Gastrocnemius medialis (tissue), 4 donors: ENCODE data around the gene MSANTD3. TPM values are rescaled to one million over a fixed set of nuclear protein-coding genes. Genes with fewer than 3 reads are reported as not detected.
A peak's percentile ranks its signal among the peaks of the same experiment; 100 is the strongest.

Experiments
- ATAC-seq, 2 donors: fragments of 150-250 bp; one replicate each; pipeline ENCODE4 v1.9.1; 2016
- DNase-seq, 2 donors: peaks; one replicate each; pipeline ENCODE4 v3.0.0-alpha.2; 2019
- H3K27ac ChIP-seq, 4 donors: fragments of 200-600 bp; sonication (generic); 1 replicate in 1 of 4; 2 replicates in 3 of 4; pipeline ENCODE4 v1.5.1; 2016 to 2018; ENCODE audit warnings: mild to moderate bottlenecking in 2 of 4, moderate library complexity in 1 of 4
- H3K27me3 ChIP-seq, 3 donors: fragments of 200-600 bp; sonication (generic) in 2 of 3; 1 replicate in 1 of 3; 2 replicates in 2 of 3; pipeline versions ENCODE4 v1.5.1 to v1.6.0; 2016 to 2019; ENCODE audit warnings: mild to moderate bottlenecking in 1 of 3, moderate library complexity in 1 of 3
- H3K36me3 ChIP-seq, 2 donors: fragments of 200-600 bp; sonication (generic) in 1 of 2; one replicate each; pipeline ENCODE4 v1.5.1; 2017 to 2018
- H3K4me1 ChIP-seq, 2 donors: fragments of 200-600 bp; sonication (generic) in 1 of 2; one replicate each; pipeline ENCODE4 v1.5.1; 2016 to 2017; ENCODE audit warnings: mild to moderate bottlenecking in 2 of 2
- H3K4me3 ChIP-seq, 4 donors: fragments of 200-600 bp; sonication (generic) in 3 of 4; 1 replicate in 1 of 4; 2 replicates in 3 of 4; pipeline ENCODE4 v1.5.1; 2016 to 2019; ENCODE audit warnings: mild to moderate bottlenecking in 2 of 4
- H3K9me3 ChIP-seq, 3 donors: fragments of 200-600 bp; sonication (generic) in 2 of 3; 1 replicate in 1 of 3; 2 replicates in 2 of 3; pipeline ENCODE4 v1.5.1; 2016 to 2019
- CTCF ChIP-seq, 5 experiments: fragments of 450-650 bp in 3 of 5; fragments of 200-600 bp in 2 of 5; sonication (generic) in 2 of 5; IDR thresholded peaks in 4 of 5; conservative IDR thresholded peaks in 1 of 5; 1 replicate in 4 of 5; 2 replicates in 1 of 5; pipeline ENCODE4 v1.5.1; 2016 to 2019; ENCODE audit warnings: antibody characterized with exemption in 5 of 5, mild to moderate bottlenecking in 3 of 5, moderate library complexity in 3 of 5
- POLR2A ChIP-seq, 2 donors: fragments of 450-650 bp; IDR thresholded peaks; one replicate each; pipeline ENCODE4 v1.6.1; 2017; ENCODE audit warnings: antibody characterized with exemption in 2 of 2, mild to moderate bottlenecking in 2 of 2, moderate library complexity in 2 of 2
- in situ Hi-C, 4 donors: fragments of 200-750 bp; cut with MboI; loops; one replicate each; pipeline versions ENCODE4 v1.15.0 to v1.8.0; 2017; ENCODE audit warnings: low sequenced_read_pairs in 4 of 4
- intact Hi-C: fragments of 100-400 bp; cut with DNase I; formaldehyde crosslinking; loops from one replicate; pipeline ENCODE4 v1.15.1; 2023; ENCODE audit warnings: low total_unique reads
- total RNA-seq, 4 donors: library from RNA; depleted of rRNA; stranded (reverse); fragments of >200 nt; gene quantifications; one replicate each; pipeline versions ENCODE4 v1.1.0 to v1.2.3, GENCODE V29; 2016

MSANTD3 gene
- total RNA-seq, 4 donors from 2014 or later, result 23.3 to 62.6 (median 40.1) TPM

- peaks cover 0 to 11% of the 10 kb centered on the region in 2 donors for H3K4me1 ChIP-seq
- ATAC-seq (no peak), DNase-seq (no peak)
- no peaks in the 10 kb centered on the region for H3K9me3 ChIP-seq
- no peak overlapping the region for H3K4me3 ChIP-seq
- in situ Hi-C loops (no loop called here), intact Hi-C loops (no loop called here)
- TF ChIP-seq POLR2A (IDR thresholded peaks at IDR 0.05) (no peak), CTCF (IDR thresholded peaks at IDR 0.05 in 4 of 5, conservative IDR thresholded peaks at IDR 0.05 in 1 of 5) (no peak)
- no peaks in the 10 kb centered on the region for H3K36me3 ChIP-seq
- H3K27me3 ChIP-seq, result no peaks in the 10 kb centered on the region
- H3K27ac ChIP-seq, result no peak overlapping the region
Observed at GRCh38 chr9:100457517-100457916, 30.6 kb downstream of the MSANTD3 start.

DNA sequence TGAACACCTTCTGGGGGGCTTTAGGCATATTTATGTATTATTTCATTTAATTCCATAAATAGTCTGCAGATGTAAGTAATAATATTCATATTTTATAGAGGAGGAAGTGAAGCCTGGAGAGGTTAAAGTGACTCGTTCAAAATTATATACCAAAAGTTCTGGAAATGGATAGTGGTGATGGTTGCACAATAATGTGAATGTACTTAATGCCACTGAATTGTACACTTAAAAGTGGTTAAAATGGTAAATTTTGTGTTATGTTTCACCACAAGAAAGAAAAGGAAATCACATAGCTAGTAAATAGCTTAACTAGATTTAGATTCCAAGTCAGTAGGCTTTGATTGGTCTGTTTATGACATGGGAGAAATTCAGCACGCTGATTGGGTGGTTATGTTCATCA lies 33.0 kb downstream of the MSANTD3 start:
- no peak for ATAC-seq
- peaks cover 3 to 16% of the 10 kb centered on the region in 2 donors for H3K4me1 ChIP-seq
- DNase-seq, result no peak
- intact Hi-C loops, result no loop called here
- no peaks in the 10 kb centered on the region for H3K27me3 ChIP-seq
- no peak for TF ChIP-seq CTCF (IDR thresholded peaks at IDR 0.05 in 4 of 5, conservative IDR thresholded peaks at IDR 0.05 in 1 of 5)
- TF ChIP-seq POLR2A (IDR thresholded peaks at IDR 0.05), result no peak
- H3K27ac ChIP-seq, result no peak overlapping the region
- in situ Hi-C loops, result no loop called here
- no peaks in the 10 kb centered on the region for H3K36me3 ChIP-seq
- no peak overlapping the region for H3K4me3 ChIP-seq
- no peaks in the 10 kb centered on the region for H3K9me3 ChIP-seq

- TF ChIP-seq POLR2A (IDR thresholded peaks at IDR 0.05), result no peak
- no peak for TF ChIP-seq CTCF (IDR thresholded peaks at IDR 0.05 in 4 of 5, conservative IDR thresholded peaks at IDR 0.05 in 1 of 5)
- intact Hi-C loops (loop anchor here (5.0 kb wide), 1 partner anchor 38 kb away; the partner anchor contains the start of gene MSANTD3), in situ Hi-C loops (no loop called here)
- peaks cover 37 to 38% of the 10 kb centered on the region in 2 donors for H3K4me1 ChIP-seq
- peak overlapping the region in 2 of 4 donors; percentile 71 to 83 for H3K27ac ChIP-seq
- no peaks in the 10 kb centered on the region for H3K27me3 ChIP-seq
- H3K9me3 ChIP-seq, result no peaks in the 10 kb centered on the region
- H3K4me3 ChIP-seq, result no peak overlapping the region
- no peak for ATAC-seq
- H3K36me3 ChIP-seq, result no peaks in the 10 kb centered on the region
- DNase-seq, result no peak
Observed at GRCh38 chr9:100465274-100465673, 38.3 kb downstream of the MSANTD3 start.

DNA sequence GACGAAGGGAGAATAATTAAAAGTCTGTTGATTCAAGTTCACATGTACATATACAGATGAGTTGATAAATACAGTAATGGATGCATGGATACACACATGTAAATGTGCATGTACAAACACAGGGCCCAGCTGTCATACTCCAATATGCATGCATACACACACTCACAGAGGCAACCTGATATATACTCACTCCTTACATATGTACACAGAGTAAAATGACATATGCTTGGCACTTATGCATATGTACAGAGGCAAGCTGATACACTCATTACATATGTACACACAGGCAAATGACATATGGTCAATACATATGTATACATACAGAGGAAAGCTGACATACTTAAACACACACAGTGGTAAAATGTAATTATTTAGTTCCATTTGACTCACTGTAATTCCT lies 38.8 kb downstream of the MSANTD3 start:
- H3K27ac ChIP-seq, result peak overlapping the region in 3 of 4 donors; percentile 71 to 83 (median 71)
- no peaks in the 10 kb centered on the region for H3K27me3 ChIP-seq
- TF ChIP-seq POLR2A (IDR thresholded peaks at IDR 0.05) (no peak), CTCF (IDR thresholded peaks at IDR 0.05 in 4 of 5, conservative IDR thresholded peaks at IDR 0.05 in 1 of 5) (no peak)
- no peak for DNase-seq
- H3K36me3 ChIP-seq, result no peaks in the 10 kb centered on the region
- intact Hi-C loops, result loop anchor here (1.0 to 5.0 kb wide), 2 partner anchors 25 to 38 kb away; partner anchors contain the start of gene MSANTD3
- H3K4me1 ChIP-seq, result peaks cover 37 to 38% of the 10 kb centered on the region in 2 donors
- H3K9me3 ChIP-seq, result no peaks in the 10 kb centered on the region
- in situ Hi-C loops, result no loop called here
- ATAC-seq, result peak in 1 of 2 donors; percentile 5
- H3K4me3 ChIP-seq, result no peak overlapping the region
